GM18858 (cell line): ENCODE data around the gene LHX8.
A peak's percentile ranks its signal among the peaks of the same experiment; 100 is the strongest.
"Not testable (repeated sequence)": the region's sequence is repeated elsewhere in the genome, so short reads cannot be mapped to it uniquely, and the experiment has no call there.

ENCODE experiments used
- ATAC-seq: cut with Tn5 transposase; IDR thresholded peaks from one replicate; pipeline ENCODE4 v1.9.1; 2021; ENCODE audit not compliant: unreplicated experiment

The LHX8 gene

GRCh38 chr1:75132242-75132811 lies 1.9 kb upstream of the LHX8 start:
- no peak for ATAC-seq

GRCh38 chr1:75132812-75133619 lies 1.2 kb upstream of the LHX8 start:
- ATAC-seq = no peak

DNA sequence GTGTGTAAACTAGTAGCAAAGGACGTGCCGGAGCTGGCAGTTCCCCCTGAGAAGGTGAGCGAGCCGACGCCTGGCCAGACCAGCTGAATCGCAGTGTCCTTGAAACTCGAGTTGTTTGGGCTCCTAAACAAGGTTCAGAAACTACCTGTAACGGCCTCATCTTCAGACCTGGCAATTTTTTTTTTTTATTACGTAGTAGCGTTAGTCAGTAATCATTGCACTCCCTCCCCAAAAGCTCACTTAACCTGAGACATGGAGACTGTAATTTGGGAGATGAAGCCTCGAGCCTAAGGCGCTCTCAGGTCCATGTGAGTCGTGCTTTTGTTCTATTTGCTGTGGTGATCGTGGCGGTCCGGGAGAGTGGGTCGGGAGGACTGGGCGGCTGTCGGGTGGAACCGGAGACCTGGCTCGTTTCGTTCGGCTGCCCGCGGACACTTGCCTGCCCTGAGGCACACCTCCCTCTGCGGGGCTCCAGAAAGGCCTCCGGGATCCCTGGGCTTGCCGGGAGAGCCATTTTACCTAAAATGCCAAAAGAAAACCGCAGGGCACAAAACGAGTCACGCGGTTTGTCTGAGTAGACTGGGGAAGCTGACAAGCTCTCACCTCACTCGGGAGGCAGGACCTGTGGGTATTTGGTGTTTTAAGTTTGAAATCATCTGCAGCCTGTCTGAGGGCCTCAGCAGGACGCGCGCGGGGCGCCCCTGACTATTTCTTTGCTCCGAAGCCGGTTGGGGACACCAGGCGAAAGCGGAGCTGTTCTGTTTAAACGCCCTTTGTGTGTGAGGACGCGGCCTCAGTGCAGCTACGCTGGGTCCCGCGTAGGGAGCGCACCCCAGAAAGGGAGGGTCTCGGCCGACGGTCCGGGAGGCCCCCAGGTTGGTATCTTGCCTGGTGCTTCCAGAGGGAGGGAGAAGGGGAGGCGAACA lies 722 bp downstream of the LHX8 start:
- ATAC-seq = no peak

GRCh38 chr1:75135573-75136194 lies 1.5 kb downstream of the LHX8 start:
- ATAC-seq = no peak

DNA sequence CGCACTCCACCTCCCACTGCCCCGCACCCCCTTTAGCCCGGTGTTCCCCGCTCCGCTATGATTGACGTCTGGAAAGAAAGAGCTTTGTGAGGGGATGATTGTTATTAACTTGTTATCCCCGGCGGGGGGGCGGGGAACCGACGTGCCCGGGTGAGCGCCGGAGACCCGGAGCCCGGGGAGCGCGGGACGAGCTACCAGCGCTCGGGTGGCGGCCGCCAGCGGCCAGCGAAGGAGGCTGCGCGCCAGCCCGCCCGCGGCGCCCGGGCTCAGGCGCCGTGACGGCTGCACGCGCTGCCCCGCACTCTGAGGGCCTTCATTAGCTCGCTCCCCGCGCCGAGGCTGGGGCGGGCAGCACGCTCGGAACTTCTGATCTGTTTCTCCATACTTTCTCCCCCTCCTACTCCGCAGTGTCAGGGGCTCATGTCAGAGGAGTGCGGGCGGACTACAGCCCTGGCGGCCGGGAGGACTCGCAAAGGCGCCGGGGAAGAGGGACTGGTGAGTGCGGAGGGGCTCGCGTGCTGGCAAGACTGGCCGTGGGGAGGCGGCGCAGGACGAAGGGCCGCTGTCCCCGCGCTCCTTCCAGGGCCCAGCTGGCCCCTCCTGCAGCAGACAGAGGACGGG lies 2.1 kb downstream of the LHX8 start:
- no peak for ATAC-seq

DNA sequence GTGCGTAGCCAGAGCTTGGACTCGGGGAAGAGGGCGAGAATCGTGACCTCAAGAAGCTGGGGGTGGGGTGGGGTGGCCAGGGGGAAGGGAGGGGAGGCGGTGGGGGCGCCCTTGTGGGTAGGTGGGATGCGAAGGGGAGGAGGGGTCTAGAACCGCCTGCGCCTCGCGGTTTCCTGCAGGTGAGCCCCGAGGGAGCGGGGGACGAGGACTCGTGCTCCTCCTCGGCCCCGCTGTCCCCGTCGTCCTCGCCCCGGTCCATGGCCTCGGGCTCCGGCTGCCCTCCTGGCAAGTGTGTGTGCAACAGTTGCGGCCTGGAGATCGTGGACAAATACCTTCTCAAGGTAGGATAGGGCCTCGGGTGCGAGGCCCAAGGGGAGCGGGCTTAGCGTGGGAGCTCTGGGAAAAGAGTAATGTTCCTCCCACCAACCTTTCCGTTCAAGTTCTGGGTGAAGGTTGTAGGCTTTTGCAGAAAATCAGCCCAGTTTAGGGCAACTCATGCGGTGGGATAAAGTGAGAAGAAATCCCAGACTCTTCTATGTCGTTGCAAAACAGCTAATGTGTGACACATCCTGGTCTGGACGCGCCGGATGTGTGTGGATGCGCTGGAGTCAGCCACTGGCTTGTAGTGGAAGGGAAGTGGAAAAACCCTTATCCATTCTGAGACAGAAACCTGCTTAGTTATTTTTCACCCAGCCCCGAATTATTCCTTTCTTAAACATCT lies 2.9 kb downstream of the LHX8 start:
- no peak for ATAC-seq

DNA sequence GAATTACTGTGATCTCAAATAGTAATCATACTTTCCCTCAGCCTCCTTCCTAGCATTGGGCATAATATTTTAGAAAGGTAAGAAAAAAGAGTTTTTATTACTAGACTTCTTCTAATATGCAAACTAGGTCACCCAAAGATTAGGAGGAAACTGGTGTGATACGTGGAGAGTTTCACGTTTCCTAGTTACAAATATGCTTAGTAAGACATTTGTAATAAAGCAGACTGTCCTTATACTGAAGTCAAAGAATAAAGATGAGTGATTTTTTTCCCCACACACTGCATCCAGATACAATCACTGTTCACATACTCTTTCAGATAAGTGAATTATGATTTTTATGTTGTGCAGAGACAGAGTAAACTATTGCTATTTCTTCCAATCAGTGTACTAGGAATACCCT lies 17.9 kb downstream of the LHX8 start:
- ATAC-seq = no peak

GRCh38 chr1:75159154-75159553 lies 25.0 kb downstream of the LHX8 start:
- no peak for ATAC-seq

GRCh38 chr1:75165264-75165663 lies 31.1 kb downstream of the LHX8 start:
- ATAC-seq = peak; percentile 56

- ATAC-seq = no peak
These were observed 32.6 kb downstream of the LHX8 start for GRCh38 chr1:75166821-75167220.

GRCh38 chr1:75170011-75170410 lies 35.8 kb downstream of the LHX8 start:
- ATAC-seq = no peak

GRCh38 chr1:75170981-75171380 lies 36.8 kb downstream of the LHX8 start:
- ATAC-seq = no peak

DNA sequence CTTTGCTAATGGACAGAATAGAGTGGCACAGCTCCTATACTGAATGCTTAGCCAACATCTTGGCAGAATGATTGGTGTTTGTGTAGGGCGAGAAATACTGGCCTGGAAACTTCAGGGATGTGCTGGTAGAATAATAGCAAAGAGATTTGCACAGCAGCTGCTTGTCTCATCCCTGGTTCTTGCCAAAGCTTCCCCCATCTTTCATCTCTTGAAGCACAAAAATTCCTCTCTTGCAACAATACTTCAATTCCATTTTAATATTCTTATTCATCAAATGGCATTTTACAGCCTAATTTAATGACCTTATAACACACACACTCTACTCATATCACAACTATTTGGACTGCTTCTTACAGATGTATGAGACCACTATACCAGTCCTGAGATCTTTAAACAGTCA lies 37.7 kb downstream of the LHX8 start:
- ATAC-seq = no peak

GRCh38 chr1:75172556-75172955 lies 38.4 kb downstream of the LHX8 start:
- no peak for ATAC-seq

DNA sequence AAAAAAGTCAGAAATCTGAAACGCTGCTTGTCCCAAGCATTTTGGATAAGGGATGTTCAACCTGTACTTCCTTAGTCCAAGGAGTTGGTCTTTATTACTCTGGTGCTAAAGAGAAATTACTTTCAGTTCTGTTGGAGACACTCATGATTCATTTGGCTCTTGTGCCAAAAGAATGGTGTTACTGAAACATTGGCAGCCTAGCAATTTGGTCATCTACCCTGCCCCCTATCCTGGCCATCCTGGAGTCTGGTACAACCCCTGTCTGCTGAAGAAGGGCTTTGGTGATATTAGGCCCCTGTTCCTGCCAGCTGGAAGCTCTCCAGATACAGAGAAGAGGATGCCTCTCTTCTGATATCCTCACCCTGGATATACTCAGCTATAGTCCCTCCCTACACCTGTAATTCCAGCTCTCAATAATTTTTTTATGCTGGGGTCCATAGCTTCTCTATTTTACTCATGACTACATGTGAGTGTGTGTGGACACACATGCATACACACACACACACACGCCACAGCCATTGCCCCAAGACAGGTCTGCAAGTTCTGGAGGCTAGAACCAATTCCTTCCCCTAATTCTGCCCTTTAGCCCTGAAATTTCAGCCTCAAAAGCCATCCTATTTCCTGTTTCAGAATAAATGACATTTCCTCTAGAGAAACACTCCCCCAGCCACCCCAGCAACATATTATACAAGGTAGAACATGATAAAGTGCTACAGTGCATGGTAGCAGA lies 40.0 kb downstream of the LHX8 start:
- ATAC-seq = no peak

- ATAC-seq = not testable (repeated sequence)
These were observed 47.2 kb downstream of the LHX8 start for GRCh38 chr1:75181214-75181955.

DNA sequence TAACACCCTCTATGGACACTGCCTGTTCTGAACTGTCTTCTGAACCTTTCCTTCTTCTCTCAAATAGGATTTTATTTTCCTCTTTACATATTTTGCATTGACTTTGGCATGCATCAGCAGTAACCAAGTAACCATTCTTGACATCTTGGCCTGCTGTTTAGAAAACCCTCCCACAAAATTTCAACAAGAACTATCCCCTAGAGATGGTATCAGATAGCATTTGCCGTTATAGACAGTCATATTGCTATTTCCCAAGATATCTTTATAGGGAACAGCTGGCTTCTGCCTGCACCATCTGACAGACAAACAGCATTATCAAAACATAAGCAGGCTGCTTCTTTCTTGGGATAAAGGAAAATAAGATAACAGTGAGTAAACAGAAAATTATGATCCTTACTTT lies 54.7 kb downstream of the LHX8 start:
- ATAC-seq = no peak

- no peak for ATAC-seq
These were observed 64.0 kb downstream of the LHX8 start for GRCh38 chr1:75198163-75198562.

DNA sequence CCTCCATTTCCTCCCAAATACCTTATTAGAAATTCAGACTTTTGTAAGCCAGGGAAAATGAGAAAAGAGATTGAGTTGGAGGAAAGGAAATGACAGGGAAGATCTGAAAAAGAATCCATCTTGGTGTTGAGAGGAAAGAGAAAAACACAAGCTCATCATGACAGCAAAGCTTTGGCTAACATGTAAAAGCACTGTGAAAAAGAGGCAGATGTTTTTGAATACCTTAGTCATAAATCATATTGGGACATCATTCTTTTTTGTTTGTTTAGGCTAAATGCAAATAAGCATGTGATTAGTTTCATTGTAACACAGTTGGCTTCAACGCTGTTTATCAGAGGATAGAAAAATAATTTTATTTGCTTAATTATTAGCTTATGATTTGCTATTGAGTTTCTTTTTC lies 64.6 kb downstream of the LHX8 start:
- ATAC-seq = no peak
